Measurements from ENCODE around the gene MRAS. TPM values are rescaled to one million over a fixed set of nuclear protein-coding genes. Genes with fewer than 3 reads are reported as not detected.

Gene MRAS
- total and polyA plus RNA-seq, 11 donors, result 112 to 413 (median 252) TPM

- intact Hi-C loops (cut with DNase I), result loop anchor here in 3 of 10 donors (5.0 to 10.0 kb wide), 5 partner anchors 97 to 485 kb away; partner anchors contain the start of genes ARMC8 (in 1 of the 3) and CEP70 (in 1 of the 3)
- WGBS, 4 donors, result 89 to 97% (median 93%) methylated on average over 3 of the region's 3 CpGs
- Histone ChIP-seq H3K9me3 (no peaks in the 10 kb centered on the region), H3K36me3 (no peaks in the 10 kb centered on the region), H3K27me3 (peaks cover 0 to 24% (median 1%) of the 10 kb centered on the region in 9 donors), H3K4me1 (peaks cover 0 to 14% (median 6%) of the 10 kb centered on the region in 12 donors), H3K27ac (no peak overlapping the region), H3K4me3 (no peak overlapping the region)
- DNase-seq, result no peak
- TF ChIP-seq CTCF (IDR thresholded peaks at IDR 0.05), result no peak
- TF ChIP-seq POLR2A (IDR thresholded peaks at IDR 0.05), result no peak
- ATAC-seq, result no peak
Measured at GRCh38 chr3:138429665-138430064, 81.3 kb downstream of the MRAS start.

- TF ChIP-seq CTCF (IDR thresholded peaks at IDR 0.05) (no peak), POLR2A (IDR thresholded peaks at IDR 0.05) (no peak)
- intact Hi-C loops (cut with DNase I), result no loop called here
- Histone ChIP-seq H3K4me1 (peaks cover 0 to 24% (median 15%) of the 10 kb centered on the region in 12 donors), H3K9me3 (no peaks in the 10 kb centered on the region), H3K27ac (no peak overlapping the region), H3K36me3 (no peaks in the 10 kb centered on the region), H3K27me3 (peaks cover 0 to 42% (median 10%) of the 10 kb centered on the region in 9 donors), H3K4me3 (no peak overlapping the region)
- ATAC-seq (no peak), DNase-seq (no peak)
- WGBS, 4 donors, result 84 to 86% (median 85%) methylated on average over 4 of the region's 4 CpGs
Measured at GRCh38 chr3:138432576-138433240, 84.3 kb downstream of the MRAS start.

GRCh38 chr3:138433892-138434275, 85.5 kb downstream of the MRAS start:
- H3K27me3 ChIP-seq, result peaks cover 0 to 42% (median 10%) of the 10 kb centered on the region in 9 donors
- intact Hi-C loops (cut with DNase I), result no loop called here
- peak in 1 of 4 donors; percentile 15 for ATAC-seq

More at GRCh38 chr3:138433892-138434275, 85.5 kb downstream of the MRAS start:
- no peak for DNase-seq
- peaks cover 0 to 24% (median 15%) of the 10 kb centered on the region in 12 donors for H3K4me1 ChIP-seq
- H3K36me3 ChIP-seq, result no peaks in the 10 kb centered on the region
- WGBS, 4 donors, result 27 to 49% (median 35%) methylated on average over 16 of the region's 16 CpGs
- peak overlapping the region in 1 of 12 donors; percentile 56 for H3K27ac ChIP-seq
- TF ChIP-seq POLR2A (IDR thresholded peaks at IDR 0.05), result no peak
- TF ChIP-seq CTCF (IDR thresholded peaks at IDR 0.05), result no peak
- H3K9me3 ChIP-seq, result no peaks in the 10 kb centered on the region
- H3K4me3 ChIP-seq, result peak overlapping the region in 9 of 12 donors; percentile 48 to 65 (median 56)
